MM.1S (cell line): ENCODE data around the gene CHPF.

Source experiments
- CTCF ChIP-seq: fragments of 300-600 bp; sonication (generic); IDR thresholded peaks from 2 replicates; pipeline ENCODE4 v1.5.1; 2016; ENCODE audit warnings: antibody characterized with exemption, low read length, mixed read lengths
- EZH2 ChIP-seq: fragments of 300-600 bp; sonication (generic); optimal IDR thresholded peaks from 2 replicates; pipeline ENCODE3; 2017; ENCODE audit warnings: low read depth, mild to moderate bottlenecking, antibody characterized with exemption, low read length, mixed read lengths

GRCh38 chr2:219581346-219581745, 37.7 kb upstream of the CHPF start:
- TF ChIP-seq CTCF (no peak), EZH2 (no peak)
